Measurements from ENCODE around the gene FOXP1. TPM values are rescaled to one million over a fixed set of nuclear protein-coding genes. Genes with fewer than 3 reads are reported as not detected.

Gene FOXP1
- total and polyA plus RNA-seq, 2 of the 13 experiments (the other 11 are each of a cell fraction or from before 2014, with no cell fraction given): 40.4 to 59.0 TPM

- no peak for TF ChIP-seq MED8 (CRISPR knock-in tag; IDR thresholded peaks at IDR 0.05; ENCODE audit: insufficient replicate concordance)
- no peak for TF ChIP-seq FOSL2 (CRISPR knock-in tag; IDR thresholded peaks at IDR 0.05)
- TF ChIP-seq PCBP1 (IDR thresholded peaks at IDR 0.05; ENCODE audit: borderline replicate concordance, low read depth, low read length): no peak
- TF ChIP-seq ZNF224 (CRISPR knock-in tag; IDR thresholded peaks at IDR 0.05): no peak
- TF ChIP-seq ZNF3 (CRISPR knock-in tag; IDR thresholded peaks at IDR 0.05): no peak
- TF ChIP-seq ZNF792 (CRISPR knock-in tag; IDR thresholded peaks at IDR 0.05): no peak
- TF ChIP-seq ZNF740 (CRISPR knock-in tag; IDR thresholded peaks at IDR 0.05): no peak
- no peak; the same call in 1 of the 2 replicates for TF ChIP-seq NCOR1 (IDR thresholded peaks at IDR 0.05; ENCODE audit: borderline replicate concordance, low read length)
- no peak for TF ChIP-seq BATF2 (CRISPR knock-in tag; IDR thresholded peaks at IDR 0.05)
- no peak for TF ChIP-seq TEF (CRISPR knock-in tag; IDR thresholded peaks at IDR 0.05)
- no peak for TF ChIP-seq ZNF549 (CRISPR knock-in tag; IDR thresholded peaks at IDR 0.05)
- no peak for TF ChIP-seq TARDBP (CRISPR knock-in tag; IDR thresholded peaks at IDR 0.05)
- TF ChIP-seq PATZ1 (CRISPR knock-in tag; IDR thresholded peaks at IDR 0.05): no peak; the same call in 1 of the 2 replicates
- peak; percentile 41 for TF ChIP-seq YY1 (IDR thresholded peaks at IDR 0.05; ENCODE audit: insufficient read depth, insufficient replicate concordance, low read depth, low read length)
- no peak for TF ChIP-seq XRCC5 (optimal IDR thresholded peaks at IDR 0.05; ENCODE audit: low read length)
- no peak for TF ChIP-seq ZNF274 (CRISPR knock-in tag; IDR thresholded peaks at IDR 0.05)
- TF ChIP-seq MAFF (IDR thresholded peaks at IDR 0.05; ENCODE audit: low read depth, low read length): no peak
- no peak for TF ChIP-seq TRAFD1 (CRISPR knock-in tag; IDR thresholded peaks at IDR 0.05; ENCODE audit: borderline replicate concordance)
- TF ChIP-seq KLF16 (CRISPR knock-in tag; IDR thresholded peaks at IDR 0.05): no peak
- peak; percentile 71; the same call in 1 of the 2 replicates for TF ChIP-seq NKX3-1 (CRISPR knock-in tag; IDR thresholded peaks at IDR 0.05)
- no peak for TF ChIP-seq SIN3B (IDR thresholded peaks at IDR 0.05; ENCODE audit: low read length)
Observed at GRCh38 chr3:71583566-71584393, at the start of gene FOXP1 (continued).
